T1000 (cell line): ENCODE data around the gene SRD5A2.

ENCODE experiments used
- DNase-seq: peaks from one replicate; lab custom pipeline; 2025; ENCODE audit warnings: mixed read lengths; lab: John Stamatoyannopoulos, UW

SRD5A2 gene

GRCh38 chr2:31580321-31581117 is at the start of gene SRD5A2:
SRD5A2 (minus strand) TSS chr2:31580938; CDS start chr2:31580900, 38 bp downstream.
- DNase-seq = no peak

- peak; percentile 17 for DNase-seq
Measured at GRCh38 chr2:31606509-31606908, 25.8 kb upstream of the SRD5A2 start.

- DNase-seq = no peak
Measured at GRCh38 chr2:31598694-31599093, 18.0 kb upstream of the SRD5A2 start.

- no peak for DNase-seq
Measured at GRCh38 chr2:31586230-31586629, 5.5 kb upstream of the SRD5A2 start.

- no peak for DNase-seq
Measured at GRCh38 chr2:31581124-31581795, 522 bp upstream of the SRD5A2 start.

- no peak for DNase-seq
Measured at GRCh38 chr2:31579996-31580320, 780 bp downstream of the SRD5A2 start.

GRCh38 chr2:31578316-31578715 is 2.4 kb downstream of the SRD5A2 start:
- no peak for DNase-seq

GRCh38 chr2:31577143-31577542 is 3.6 kb downstream of the SRD5A2 start:
- DNase-seq = no peak

GRCh38 chr2:31568585-31569201 is 12.0 kb downstream of the SRD5A2 start:
- no peak for DNase-seq

- no peak for DNase-seq
Measured at GRCh38 chr2:31567679-31568078, 13.1 kb downstream of the SRD5A2 start.

- DNase-seq = no peak
Measured at GRCh38 chr2:31563273-31563839, 17.4 kb downstream of the SRD5A2 start.

- no peak for DNase-seq
Measured at GRCh38 chr2:31561823-31562222, 18.9 kb downstream of the SRD5A2 start.

- no peak for DNase-seq
Measured at GRCh38 chr2:31558401-31559295, 22.1 kb downstream of the SRD5A2 start.

GRCh38 chr2:31556940-31557339 is 23.8 kb downstream of the SRD5A2 start:
- no peak for DNase-seq

GRCh38 chr2:31555967-31556706 is 24.6 kb downstream of the SRD5A2 start:
- no peak for DNase-seq

- DNase-seq = no peak
Measured at GRCh38 chr2:31553362-31553761, 27.4 kb downstream of the SRD5A2 start.

GRCh38 chr2:31547485-31547884 is 33.3 kb downstream of the SRD5A2 start:
- DNase-seq = no peak

- no peak for DNase-seq
Measured at GRCh38 chr2:31541853-31542252, 38.9 kb downstream of the SRD5A2 start.

GRCh38 chr2:31539505-31539904 is 41.2 kb downstream of the SRD5A2 start:
- DNase-seq = no peak

GRCh38 chr2:31535768-31536167 is 45.0 kb downstream of the SRD5A2 start:
- DNase-seq = no peak

- no peak for DNase-seq
Measured at GRCh38 chr2:31534636-31535035, 46.1 kb downstream of the SRD5A2 start.
